Activated T-helper 9 cell treated with anti-CD3 and anti-CD28 coated beads, Interleukin-2, amount 50 U/mL, for 16 hours (primary cell): ENCODE data around the gene PAX5.

ENCODE experiments used
- DNase-seq: peaks from one replicate; pipeline ENCODE4 v3.0.0-alpha.2; 2020; ENCODE audit warnings: low read depth

PAX5 gene

DNA sequence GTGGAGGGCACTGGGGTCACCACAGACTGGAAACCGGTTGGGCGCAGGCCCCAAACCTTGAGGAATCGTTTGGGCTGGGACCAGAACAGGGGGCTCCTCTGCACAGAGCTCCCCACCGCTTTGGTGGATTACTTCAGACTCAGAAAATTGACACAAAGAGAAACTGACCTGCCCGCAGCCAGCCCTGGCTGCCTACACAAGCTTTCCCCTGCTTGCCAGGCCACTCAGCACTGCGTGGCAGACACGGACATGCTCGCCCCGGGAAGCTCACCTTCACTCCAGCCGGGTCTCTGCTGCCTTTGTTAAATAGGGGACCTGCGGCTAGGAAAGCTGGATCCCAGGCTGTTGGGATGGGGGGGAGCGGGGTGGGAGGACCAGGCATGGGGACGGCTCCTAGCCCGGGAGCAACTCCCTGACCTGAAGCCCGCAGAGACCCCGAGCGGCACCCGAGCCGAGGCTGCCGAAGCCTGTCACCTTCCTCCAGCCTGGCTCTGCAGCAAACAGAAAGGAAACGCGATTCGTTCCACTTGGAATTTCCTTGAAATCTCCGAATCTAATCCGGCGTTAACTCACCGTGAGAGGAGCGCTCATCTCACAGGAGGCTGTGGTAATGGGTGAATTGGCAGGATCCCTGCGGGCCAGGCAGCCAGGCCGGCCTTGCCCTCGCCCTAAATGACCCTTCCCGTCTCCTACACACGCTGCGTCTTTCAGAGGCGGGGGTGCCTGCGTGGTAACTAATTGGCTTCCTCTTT, 8.8 kb downstream of the PAX5 start:
- DNase-seq = no peak

DNA sequence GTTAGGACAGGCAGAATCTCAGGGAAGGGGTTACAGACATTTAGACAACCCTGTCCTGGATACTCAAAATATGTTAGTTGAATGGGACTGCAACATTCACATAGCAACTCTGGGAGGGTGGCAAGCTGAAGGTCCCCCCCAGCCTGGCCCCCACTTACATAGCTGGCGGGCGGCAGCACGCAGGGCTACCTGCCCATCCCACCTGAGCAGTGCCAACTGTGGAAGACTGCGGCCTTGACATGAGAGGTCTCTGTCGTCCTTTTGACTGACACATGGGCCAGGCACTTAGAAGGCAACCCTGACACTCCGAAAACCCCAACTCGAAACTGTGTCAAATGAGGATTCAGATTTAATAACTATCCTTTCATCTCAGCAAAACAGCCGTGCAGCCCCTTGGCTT, 16.5 kb downstream of the PAX5 start:
- DNase-seq = no peak

DNA sequence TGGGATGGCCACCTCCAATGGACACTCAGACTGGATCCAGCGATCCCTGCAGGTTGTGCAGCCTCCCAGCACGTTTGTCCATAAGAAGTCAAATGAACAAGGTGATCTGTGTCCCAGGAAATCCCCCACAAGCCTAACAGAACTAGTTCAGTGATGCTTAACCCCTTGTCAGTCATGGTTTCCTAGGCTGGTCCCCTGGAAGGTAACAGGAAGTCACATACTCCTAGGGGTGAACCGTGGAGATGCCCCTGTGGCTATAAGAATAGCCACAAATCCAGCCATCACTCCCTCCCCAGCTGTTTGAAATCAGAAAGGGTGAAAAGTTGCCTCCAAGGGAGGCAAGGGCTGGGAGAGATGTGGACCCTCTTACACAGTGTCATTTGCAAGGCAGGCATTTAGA, 22.5 kb downstream of the PAX5 start:
- no peak for DNase-seq

DNA sequence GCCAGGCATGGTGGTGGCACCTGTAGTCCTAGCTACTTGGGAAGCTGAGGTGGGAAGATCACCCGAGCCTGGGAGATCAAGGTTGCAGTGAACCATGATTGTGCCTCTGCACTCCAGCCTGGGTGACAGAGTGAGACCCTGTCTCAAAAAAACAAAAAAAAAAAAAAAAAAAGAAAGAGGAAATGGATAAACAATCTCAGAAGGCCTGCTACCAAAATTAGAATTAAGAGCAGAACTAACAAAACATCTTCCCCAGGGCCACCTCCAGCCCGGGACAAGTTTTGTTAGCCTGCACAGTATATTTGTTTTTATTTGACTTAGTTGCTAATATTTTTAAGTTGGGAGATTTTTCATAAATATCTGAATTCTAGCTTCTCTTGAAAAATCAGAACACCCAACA, 23.1 kb downstream of the PAX5 start:
- no peak for DNase-seq

DNA sequence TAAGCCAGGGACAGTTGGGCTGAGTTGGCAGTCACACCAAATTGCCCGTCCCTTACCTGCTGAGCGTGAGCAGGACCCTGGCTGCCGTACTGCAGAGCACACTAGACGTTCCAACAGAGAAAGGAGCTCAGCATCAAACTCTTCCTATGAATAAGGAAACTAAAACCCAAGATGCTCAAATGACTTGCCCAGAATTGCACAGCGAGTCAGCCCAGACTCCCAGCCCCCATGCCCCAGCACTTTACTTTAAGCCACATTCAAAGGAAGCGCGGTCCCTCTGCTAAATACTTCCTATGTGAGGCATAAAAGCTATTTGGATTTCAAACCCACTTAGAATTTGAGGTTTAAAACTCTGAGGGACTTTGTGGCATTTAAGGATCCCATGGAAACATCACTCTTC, 23.9 kb downstream of the PAX5 start:
- DNase-seq = no peak

DNA sequence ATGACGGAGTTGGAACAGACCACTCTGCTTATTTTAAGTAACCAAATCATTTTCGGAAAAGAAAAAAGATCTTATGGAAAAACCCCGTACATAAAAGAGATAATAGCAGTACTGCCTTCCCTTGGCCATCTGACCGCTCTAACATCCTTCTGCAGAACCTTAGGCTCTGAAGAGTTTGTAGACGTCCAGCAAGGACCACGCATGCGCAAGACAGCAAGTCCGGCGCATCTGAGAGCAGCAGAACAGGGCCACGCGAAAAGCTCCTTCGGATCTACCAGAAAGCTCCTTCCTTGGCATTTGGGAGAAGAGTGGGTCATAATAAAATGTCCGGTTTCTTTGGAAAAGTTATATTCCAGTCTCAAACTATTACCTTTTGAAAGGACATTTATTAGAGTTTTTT, 26.8 kb downstream of the PAX5 start:
- no peak for DNase-seq

DNA sequence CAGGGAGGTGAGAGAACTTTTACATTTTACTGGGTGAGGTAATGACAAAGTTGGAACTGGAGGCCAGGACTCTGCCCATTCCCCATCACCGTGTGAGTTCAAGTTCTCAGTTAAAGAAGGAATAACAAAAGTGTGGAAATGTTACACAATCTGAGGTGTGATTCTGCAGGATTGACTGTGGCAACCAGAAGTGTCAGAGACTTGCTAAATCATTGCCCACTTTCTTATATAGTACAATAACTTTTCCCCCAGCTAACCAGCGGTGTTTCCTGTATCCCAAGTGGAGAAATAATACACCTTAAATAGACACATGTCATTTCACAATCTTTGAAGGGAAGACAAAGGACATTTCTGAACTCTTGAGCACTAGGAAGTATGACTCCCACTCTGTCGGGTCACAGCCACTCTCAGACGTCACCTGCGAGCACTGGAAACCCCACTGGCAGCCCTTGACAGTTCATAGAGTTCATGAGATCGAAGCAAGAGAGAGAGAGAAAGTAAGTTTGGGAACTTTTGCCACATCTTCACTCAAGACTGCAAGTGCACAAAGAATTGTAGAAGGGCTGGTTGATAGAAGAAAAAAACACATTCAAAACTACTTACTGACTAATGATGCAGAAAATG, 28.4 kb downstream of the PAX5 start:
- DNase-seq = no peak

DNA sequence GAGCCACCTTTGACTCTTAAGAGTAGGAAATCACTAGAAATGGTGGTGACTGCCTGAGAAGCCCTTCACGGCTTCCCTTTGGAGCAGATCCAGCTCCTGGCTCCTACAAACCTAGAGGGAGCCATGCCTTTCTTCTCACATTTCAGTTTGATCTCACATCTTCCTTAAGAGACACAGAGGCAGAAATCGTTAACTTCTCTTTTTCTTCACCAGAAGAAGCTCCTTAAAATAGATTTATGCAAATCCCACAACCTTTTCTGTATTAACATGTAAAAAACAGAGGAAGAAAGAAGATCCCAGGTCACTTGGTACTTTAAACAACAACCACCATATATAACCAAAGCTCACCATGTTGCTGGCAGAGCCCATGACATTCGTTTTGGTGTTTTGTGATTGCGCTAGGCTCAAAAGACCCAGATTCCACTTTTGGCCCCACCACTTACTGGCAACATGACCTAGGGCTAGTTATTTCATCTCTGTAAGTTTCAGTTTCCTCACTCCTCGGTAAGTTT, 29.6 kb downstream of the PAX5 start:
- no peak for DNase-seq

DNA sequence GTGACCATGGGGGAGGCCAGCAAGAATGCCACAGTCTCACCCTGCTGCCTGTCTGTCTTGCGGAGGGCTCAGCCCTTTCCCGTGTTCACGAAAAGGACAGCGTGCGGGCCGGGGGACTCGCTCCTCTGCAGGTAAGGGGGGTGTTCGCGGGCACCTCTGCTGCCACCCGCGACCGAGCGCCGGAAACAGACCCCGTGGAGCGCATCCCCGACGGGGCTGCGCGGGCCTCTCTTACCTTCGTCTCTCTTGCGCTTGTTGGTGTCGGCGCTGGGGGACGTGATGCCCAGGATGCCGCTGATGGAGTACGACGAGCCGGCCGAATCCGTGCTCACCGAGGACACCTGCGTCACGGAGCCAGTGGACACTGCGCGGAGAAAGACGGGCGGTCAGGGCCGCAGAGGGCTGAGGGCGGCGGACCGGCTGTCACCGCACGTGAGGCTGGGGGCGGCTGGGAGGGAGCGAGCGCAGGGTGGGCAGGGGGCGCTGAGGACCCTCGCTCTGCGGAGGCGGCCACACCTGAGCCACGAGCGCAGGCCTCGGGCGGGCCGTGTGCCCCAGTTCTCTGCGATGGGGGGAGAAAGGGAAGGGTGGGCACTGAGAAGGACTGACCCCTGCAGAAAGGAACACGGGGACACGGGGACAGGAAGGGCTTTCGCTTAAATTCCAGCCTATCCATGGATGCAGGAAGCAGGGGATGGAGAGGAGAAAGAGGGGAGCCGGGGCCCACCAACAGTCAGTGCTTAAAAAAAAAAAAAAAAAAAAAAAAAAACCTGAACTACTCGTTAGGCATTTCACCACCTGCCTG, 31.5 kb downstream of the PAX5 start:
- DNase-seq = no peak

DNA sequence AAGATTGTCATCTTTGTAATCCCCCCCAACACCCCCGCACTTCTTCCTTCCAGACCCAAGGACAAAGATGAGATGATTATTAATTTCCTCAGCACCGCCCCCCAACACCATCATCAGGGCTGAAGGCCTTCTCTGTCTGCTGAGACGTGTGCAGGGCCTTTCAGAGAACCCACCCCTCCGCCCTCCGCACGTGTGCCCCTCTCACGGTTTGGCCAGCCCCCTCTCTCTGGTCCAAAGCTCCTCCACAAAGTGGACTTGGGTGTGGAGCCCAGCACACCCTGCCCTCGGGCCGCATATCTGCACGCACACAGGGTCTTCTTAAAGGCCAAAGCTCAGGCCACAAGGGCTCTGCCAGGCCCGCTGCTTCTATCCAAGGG, 32.0 kb downstream of the PAX5 start:
- no peak for DNase-seq

DNA sequence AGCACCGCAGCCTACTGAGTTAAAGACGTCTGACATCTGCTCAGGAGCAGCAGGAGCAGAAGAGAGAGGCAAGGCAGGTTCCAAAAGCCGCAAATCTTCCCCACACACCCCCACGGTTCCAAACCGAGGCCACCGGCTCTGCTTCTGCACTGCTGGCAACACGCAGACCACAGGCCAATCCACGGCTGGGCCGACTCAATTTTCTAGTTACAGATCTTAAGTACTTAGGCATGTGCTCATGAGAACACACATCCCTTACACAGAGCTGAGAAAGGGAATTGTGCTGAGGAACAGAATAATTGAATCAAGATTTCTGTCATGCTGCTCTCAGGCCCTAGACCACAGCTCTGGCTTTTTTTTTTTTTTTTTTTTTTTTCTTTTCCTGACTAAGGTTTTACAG, 32.6 kb downstream of the PAX5 start:
- DNase-seq = no peak

DNA sequence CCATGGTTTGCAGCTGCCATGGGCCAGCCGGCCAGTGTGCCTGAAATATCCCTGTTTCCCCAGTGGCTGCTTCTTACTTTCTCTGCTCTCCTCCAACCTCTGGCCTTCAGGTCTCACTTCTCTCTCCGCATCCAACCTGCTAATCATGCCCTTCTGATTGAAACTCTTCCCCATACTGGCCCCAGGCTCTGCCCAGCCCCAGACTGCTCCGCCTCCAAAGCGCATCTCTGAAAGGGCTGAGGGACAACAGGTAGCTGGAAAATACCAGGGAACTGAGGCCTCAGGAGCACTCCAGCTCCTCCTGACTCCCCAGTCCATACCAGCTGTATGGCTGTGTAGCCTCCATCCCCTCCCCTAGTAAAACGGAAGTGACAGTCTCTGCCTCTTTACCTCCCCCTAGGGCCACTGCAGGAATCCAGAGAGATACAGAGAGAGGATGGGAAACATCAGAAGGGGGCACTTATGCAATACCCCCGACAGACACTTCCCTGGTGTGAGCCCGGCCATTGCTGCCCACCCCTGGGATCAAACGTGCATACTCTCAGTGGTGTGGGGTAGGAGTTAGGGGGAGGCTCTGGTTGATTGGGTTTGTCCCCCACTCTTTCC, 34.2 kb downstream of the PAX5 start:
- no peak for DNase-seq

DNA sequence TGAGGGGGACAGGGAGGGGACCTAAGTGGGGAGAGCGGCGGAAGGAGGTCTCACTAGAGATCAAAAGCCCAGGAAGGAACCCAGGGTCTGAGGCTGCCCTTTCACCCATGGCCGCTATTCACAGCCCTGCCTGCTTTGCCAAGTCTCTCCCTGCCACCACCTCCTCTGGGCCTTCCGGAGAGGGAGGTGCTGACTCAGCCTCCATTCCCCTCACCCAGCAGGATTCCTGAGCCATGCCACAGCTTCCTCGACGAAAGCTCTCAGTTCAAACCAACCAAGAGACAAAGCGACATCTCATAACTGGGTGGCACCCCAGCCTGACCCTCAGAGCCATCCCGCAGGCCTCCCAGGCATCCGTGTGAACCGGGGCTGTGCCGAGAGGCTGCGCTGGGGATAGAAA, 36.7 kb downstream of the PAX5 start:
- DNase-seq = no peak

DNA sequence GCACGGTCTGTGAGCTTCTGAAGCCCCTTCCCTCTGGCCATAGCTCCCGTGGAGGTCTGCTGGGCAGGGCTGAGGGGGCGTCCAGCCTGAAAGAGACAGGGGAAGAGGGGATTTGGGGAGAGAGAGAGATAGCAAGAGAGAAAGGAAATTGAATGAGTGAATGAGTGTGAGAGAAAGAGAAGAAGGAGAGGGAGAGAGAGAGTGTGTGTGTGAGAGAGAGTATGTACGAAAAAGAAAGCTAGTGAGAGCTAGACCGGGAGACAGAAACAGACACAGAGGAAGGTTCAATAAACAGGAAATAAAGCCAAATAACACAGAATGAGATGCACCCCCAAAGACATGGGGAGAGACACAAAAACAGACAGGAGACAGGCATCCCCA, 37.4 kb downstream of the PAX5 start:
- no peak for DNase-seq

DNA sequence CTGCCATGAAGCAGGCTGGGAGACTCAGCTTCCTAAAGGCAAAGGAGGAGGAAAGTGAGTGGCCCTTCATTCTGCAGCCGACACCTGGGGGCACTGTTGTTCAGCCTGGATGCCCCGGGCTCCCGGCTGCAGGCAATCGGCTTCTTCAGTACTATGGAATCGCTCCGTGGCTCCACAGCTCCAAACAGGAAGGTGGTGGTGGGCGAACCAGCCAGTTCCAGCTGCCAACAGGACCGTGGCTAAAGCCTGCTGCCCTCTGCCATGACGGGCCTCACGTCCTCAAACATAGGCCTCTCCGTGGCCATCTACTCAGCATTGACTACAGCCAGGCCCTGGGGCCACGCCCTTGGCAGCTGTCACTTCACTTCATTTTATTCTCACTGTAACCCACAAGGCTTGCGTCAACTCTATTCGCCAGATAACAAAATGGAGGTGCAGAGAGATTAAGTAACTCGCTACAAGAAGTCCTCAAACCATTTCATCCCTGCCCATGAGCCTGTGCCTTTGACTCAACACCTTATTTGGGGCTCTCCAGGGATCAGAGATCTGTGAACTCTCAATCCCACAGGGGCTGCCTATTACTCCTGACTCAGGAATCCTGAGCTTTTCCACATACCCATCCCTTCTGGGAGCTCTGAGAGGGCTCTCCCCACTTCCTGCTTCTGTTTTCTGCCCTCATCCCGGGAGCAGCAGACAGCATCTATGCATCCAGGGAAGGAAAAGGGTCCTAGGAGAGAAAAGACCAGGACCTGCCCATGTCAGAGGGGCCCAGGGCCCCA, 38.0 kb downstream of the PAX5 start:
- DNase-seq = peak; percentile 34

DNA sequence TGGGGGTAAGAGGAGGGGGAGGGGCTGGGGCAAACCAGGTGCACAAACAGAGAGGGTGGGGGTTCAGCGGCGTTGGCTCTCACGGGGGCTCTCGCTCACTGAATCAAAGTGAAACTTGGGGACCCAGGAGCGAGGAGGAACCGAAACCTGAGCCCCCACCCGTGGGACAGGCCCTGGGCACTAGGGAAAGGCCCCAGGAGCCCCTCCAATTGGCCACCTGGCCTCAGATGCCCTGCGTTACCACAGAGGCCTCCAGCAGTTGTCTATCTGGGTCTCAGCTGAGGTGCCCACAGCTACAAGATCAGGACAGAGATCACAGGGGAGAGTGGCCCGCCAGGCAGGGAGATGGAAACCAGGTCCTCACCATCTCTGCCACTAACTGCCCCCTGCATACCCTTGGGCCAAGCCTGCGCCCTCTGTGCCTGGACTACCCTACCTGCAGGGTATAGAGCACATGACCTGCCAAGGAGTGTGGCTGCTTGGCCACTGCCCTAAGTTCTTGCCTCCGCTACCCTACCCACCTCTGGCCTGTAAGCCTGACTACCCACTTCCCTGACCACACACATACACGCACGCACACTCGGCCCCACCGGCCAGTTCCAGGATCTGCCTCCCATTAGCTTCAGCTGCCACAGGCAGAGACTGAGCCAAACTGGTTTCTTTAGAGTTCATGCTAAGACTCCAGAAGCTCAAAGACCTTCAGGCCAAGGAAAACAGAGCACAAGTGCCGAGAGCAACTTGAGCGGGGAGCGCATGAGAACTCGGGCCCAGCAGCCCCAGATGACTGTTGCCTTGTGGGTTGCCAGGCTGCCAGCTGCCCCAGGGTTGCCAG, 39.9 kb downstream of the PAX5 start:
- no peak for DNase-seq

DNA sequence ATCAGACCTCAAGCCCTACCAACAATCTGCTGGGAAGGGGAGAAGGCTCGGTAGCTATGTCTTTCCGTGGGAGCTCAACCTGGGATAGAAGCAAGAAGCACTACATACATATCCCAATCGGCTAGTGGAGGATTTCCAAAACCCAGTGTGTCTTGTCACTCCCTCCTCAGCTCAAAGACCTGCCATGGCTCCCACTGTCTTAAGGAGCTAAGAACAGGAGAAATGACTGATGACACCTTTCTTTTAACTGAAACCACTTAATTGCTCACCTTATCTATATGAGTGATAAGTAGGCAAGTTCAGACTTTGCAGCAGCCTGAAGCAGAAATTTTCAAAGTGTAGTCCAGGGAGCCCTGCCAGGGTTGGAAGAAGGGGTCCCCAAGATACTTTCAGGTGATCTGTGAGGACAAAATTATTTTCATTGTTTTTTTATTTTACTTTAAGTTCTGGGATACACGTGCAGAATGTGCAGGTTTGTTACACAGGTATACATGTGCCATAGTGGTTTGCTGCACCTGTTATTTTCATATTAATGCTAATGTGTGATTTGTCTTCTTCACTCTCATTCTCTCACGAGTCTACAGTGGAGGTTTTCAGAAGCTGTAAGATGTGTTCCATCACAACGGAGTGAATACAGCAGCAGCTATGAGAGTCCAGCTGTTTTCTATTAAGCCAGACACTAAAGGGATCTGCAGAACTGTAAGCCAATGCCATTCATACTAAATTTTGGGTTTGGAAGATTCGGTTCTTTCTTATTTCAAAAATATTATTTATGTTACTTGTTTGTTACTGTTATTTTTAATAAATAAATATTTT, 41.4 kb downstream of the PAX5 start:
- no peak for DNase-seq

DNA sequence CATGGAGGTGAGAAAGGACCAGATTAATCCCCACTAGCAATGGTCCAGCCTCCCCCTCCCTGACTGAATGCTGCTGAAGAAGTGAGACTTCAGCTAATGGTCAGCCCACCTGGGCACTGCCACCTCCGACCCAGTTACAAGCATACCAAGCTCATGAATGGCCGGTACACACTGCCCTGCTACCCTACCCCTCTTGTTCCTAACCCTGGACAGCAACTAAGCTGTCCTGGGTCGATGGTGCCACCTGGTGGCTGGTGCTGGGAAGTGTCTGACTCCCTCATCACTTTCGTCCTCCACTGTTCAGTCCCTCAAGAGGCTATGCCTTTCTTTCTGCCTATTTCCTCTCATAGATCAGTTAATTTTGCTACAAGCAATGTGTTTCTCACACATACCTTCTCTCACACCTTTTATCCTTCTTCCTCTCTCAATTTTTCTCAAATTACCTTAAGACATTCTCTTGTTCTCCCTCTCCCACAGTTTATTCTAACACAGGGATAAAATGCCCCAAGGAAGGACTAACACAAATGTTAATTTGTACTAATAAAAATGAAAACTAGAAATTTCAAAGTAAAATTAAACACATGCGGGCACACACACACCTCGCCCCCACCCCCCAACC, 42.4 kb downstream of the PAX5 start:
- DNase-seq = no peak

DNA sequence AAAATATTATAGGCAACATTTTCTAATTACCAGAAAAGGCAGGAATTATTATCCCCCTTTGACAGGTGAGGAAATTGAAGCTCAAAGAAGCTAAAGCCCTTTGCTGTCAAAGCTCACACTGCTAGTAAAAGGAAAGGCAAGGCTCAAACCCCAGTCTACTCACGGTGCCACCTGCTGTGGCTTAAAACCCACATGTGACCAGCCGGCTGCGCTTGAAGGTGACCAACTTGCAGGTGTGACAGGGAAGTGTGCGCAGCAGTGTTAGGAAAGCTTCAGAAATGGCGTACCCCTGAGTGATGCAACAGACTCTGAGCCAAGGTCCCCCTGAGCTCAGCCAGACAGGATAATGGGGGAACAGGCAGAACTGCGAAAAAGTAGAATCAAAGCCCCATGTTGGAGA, 45.2 kb downstream of the PAX5 start:
- DNase-seq = no peak

DNA sequence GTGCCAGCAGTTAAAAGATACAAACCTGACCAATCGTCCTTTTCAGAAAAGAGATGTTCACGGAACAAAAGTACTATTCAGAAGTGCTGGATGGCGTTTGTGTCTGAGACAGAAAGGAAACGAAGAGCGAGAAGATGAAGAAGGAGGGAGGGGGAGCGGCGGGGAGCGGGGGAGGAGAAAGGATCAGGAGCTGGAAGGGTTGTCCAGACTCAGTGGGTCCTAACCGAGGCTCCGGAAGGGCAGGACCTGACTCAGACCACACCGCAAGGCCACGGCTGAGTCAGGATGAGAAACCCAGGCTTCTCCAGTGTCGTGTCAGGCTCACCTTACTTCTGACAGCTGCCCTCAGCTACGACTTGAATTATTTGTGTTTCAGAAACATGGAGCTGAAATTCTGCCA, 46.2 kb downstream of the PAX5 start:
- no peak for DNase-seq
